Osteocyte (in vitro differentiated cells): Measurements from ENCODE around the gene OR4K5. TPM values are rescaled to one million over a fixed set of nuclear protein-coding genes. Genes with fewer than 3 reads are reported as not detected.

ENCODE experiments used
- DNase-seq: peaks from one replicate; pipeline ENCODE4 v3.0.0; 2021; ENCODE audit warnings: mixed read lengths; ENCODE audit not compliant: unreplicated experiment; ENCODE audit errors: extremely low spot score
- H3K27ac Mint-ChIP-seq: one replicate; pipeline ENCODE4 v1.8.0; 2021; ENCODE audit warnings: mild to moderate bottlenecking, mixed read lengths; ENCODE audit not compliant: unreplicated experiment
- H3K27me3 Mint-ChIP-seq: one replicate; pipeline ENCODE4 v1.8.0; 2021; ENCODE audit warnings: mixed read lengths; ENCODE audit not compliant: unreplicated experiment
- H3K36me3 Mint-ChIP-seq: one replicate; pipeline ENCODE4 v1.8.0; 2021; ENCODE audit warnings: mixed read lengths; ENCODE audit not compliant: unreplicated experiment
- H3K4me1 Mint-ChIP-seq: one replicate; pipeline ENCODE4 v1.8.0; 2021; ENCODE audit warnings: mixed read lengths; ENCODE audit not compliant: unreplicated experiment
- H3K4me3 Mint-ChIP-seq: one replicate; pipeline ENCODE4 v1.8.0; 2021; ENCODE audit warnings: mild to moderate bottlenecking, moderate library complexity, mixed read lengths; ENCODE audit not compliant: unreplicated experiment
- H3K9me3 Mint-ChIP-seq: one replicate; pipeline ENCODE4 v1.8.0; 2021; ENCODE audit warnings: mixed read lengths; ENCODE audit not compliant: unreplicated experiment
- total RNA-seq: library from RNA; stranded (reverse); gene quantifications from 2 replicates; pipeline ENCODE4 v1.2.1, GENCODE V29; 2021
- TF ChIP-seq, protein P1 (sequence below): fragments of 200-600 bp; sonication (generic); IDR thresholded peaks from 2 replicates; pipeline ENCODE4 v1.5.0; 2021; ENCODE audit warnings: antibody characterized with exemption, mild to moderate bottlenecking, moderate library complexity

OR4K5 gene
- total RNA-seq, 1 donor from 2014 or later, result not detected

DNA sequence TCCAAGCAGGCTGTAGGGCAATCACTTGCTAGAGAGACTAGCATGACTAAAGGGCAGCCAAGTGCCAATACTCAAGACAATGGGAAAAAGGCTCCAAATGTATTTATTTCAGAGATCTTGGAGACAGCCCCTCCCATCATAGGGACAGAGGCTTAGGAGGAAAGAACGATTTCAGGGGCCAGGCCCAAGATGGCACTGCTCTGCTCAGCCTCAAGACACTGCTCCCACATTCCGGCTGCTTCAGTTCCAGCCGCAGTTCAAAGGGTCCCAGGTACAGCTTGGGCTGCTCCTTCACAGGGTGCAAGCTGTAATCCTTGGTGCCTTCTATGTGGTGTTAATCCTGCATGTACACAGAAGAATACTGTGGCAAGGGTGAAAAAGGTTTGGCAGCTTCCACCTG lies 19.4 kb upstream of the OR4K5 start:
- Mint-ChIP-seq H3K27ac (no peak overlapping the region), H3K36me3 (no peaks in the 10 kb centered on the region), H3K9me3 (peaks cover 76% of the 10 kb centered on the region), H3K4me1 (no peaks in the 10 kb centered on the region), H3K4me3 (no peak overlapping the region), H3K27me3 (no peaks in the 10 kb centered on the region)
- TF ChIP-seq, protein P1, sequence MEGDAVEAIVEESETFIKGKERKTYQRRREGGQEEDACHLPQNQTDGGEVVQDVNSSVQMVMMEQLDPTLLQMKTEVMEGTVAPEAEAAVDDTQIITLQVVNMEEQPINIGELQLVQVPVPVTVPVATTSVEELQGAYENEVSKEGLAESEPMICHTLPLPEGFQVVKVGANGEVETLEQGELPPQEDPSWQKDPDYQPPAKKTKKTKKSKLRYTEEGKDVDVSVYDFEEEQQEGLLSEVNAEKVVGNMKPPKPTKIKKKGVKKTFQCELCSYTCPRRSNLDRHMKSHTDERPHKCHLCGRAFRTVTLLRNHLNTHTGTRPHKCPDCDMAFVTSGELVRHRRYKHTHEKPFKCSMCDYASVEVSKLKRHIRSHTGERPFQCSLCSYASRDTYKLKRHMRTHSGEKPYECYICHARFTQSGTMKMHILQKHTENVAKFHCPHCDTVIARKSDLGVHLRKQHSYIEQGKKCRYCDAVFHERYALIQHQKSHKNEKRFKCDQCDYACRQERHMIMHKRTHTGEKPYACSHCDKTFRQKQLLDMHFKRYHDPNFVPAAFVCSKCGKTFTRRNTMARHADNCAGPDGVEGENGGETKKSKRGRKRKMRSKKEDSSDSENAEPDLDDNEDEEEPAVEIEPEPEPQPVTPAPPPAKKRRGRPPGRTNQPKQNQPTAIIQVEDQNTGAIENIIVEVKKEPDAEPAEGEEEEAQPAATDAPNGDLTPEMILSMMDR, result no peak
- DNase-seq, result no peak

DNA sequence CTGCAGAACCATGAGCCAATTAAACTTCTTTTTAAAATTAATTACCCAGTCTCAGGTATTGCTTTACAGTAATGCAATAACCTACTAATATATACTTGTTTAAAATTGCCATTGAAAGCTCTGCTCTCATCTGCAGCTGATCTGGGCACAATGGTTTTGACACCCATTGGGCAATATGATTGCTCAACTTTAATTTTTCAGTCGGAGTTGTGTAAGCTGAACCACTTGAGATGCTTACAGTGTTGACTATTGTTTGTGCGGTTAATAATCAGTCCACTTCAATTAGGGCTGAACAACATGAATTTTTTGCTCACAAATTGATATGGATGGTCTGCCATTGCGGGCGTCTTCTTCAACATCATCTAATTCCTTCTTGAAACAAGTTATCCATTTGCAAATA lies 18.0 kb upstream of the OR4K5 start:
- TF ChIP-seq, protein P1, result no peak
- Mint-ChIP-seq H3K9me3 (peaks cover 69% of the 10 kb centered on the region), H3K4me3 (no peak overlapping the region), H3K27ac (no peak overlapping the region), H3K36me3 (no peaks in the 10 kb centered on the region), H3K27me3 (no peaks in the 10 kb centered on the region), H3K4me1 (no peaks in the 10 kb centered on the region)
- no peak for DNase-seq

DNA sequence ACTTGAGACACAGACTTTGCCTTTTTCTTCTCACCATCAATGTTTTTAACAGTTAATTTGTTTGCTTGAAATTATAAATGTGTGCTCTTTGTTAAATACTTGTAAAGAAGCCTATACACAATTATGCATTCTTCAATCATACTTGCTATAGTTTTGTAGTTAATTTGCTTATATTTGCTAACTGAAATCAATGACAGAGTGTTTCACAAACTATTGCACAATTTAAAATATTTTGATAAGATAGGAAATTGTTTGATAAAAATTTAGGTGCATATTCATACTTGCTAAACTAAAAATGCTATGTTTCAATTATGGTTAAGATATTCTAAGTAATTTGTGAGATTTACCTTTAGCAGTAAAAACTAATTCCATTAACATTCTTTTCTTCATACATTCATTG lies 13.7 kb upstream of the OR4K5 start:
- Mint-ChIP-seq H3K4me1 (no peaks in the 10 kb centered on the region), H3K27me3 (no peaks in the 10 kb centered on the region), H3K27ac (no peak overlapping the region), H3K4me3 (no peak overlapping the region), H3K9me3 (peaks cover 79% of the 10 kb centered on the region), H3K36me3 (no peaks in the 10 kb centered on the region)
- TF ChIP-seq, protein P1, result no peak
- DNase-seq, result no peak

DNA sequence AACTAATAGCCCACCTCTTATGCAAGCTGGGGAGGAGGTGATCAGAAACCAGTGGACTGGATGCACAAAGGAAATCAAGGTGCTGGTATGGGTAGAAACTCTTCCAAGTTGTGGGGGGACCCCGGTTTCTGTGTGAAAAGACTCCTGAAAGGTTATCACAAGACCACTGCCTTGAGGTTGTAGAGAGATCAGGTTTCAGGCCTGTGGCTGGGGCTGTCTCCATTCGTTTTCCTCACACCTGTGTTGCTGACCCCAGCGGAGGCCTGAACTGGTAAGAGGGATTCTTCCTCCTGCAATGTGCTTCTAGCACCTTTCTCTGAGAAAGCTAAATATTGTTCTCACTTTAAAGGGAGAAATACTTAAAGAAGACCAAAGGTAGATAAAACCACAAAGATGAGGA lies 9.3 kb upstream of the OR4K5 start:
- Mint-ChIP-seq H3K27me3 (no peaks in the 10 kb centered on the region), H3K9me3 (peaks cover 63% of the 10 kb centered on the region), H3K36me3 (no peaks in the 10 kb centered on the region), H3K4me3 (no peak overlapping the region), H3K27ac (no peak overlapping the region), H3K4me1 (no peaks in the 10 kb centered on the region)
- TF ChIP-seq, protein P1, result no peak
- no peak for DNase-seq

DNA sequence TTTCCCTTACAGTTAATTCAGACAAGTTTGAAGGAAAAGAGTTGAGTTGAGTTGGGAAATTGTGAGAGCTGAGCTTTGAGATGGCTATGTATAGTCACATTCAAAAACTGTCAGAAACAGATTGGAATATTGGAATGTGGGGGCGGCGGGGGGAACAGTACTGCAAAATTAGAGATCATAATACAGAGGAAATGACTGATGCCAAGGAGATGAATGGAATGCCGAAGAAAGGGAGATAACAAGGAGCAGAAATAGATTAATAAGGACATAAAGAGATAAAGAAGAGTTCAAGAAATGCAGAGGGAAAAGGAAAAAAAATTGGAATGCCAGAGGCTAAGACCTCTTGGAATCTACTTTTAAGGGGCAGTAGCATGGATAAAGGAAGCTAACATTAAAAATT lies 3.2 kb upstream of the OR4K5 start:
- TF ChIP-seq, protein P1, result no peak
- H3K27me3 Mint-ChIP-seq, result no peaks in the 10 kb centered on the region
- no peaks in the 10 kb centered on the region for H3K4me1 Mint-ChIP-seq
- H3K36me3 Mint-ChIP-seq, result no peaks in the 10 kb centered on the region
- H3K4me3 Mint-ChIP-seq, result no peak overlapping the region
- no peak for DNase-seq
- H3K9me3 Mint-ChIP-seq, result peaks cover 14% of the 10 kb centered on the region
- no peak overlapping the region for H3K27ac Mint-ChIP-seq
